ENCODE results near the gene PIGM.
A peak's percentile ranks its signal among the peaks of the same experiment; 100 is the strongest.

The PIGM gene

DNA sequence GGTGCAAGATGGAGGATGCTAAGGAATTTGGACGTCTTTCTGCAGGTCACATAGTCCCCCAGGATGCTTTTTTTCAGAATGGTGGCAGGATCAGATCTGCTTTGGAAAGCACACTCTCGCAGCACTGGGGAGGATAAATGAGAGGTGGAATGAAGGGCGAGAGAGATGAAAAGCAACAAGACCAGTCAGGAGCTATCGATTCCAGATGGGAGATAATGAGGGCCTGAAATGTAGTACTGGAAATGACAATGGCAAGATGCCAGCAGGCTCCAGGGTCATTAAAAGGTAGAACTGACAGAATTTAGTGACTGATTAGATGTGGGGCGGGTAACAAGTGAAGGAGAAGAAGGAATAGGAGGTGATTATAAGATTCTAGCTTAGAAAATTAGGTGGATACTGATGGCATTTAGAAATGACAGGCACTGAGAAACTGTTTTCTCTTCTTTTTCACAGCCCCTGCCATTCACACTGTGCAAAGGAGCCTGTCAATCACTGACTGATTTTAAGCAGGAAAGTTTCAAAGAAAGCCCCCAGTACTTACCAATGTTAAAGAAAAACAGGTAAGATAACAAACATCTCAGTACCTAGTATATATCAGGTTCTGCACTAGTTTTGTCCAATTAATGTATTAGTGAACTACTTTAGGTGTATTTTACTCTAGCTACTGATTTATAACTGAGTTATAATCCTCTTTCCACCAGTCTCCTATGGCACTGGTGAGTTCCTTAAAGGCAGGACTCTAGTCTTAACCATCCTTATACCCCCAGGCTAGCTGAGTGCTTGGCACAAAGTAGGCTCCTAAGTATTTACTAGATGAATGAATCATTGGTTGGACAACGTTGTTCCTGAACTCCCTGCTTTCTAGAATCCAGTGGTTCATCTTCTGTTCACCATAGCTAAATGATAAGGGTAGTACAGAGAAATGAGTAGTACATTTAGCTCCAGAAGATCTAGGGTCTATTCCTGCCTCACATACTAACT is 9.2 kb downstream of the PIGM start:
- no peak for DNase-seq (ENCODE audit: low read depth)

- DNase-seq (ENCODE audit: low read depth), result no peak
These were observed 10.3 kb downstream of the PIGM start for GRCh38 chr1:160021376-160022074.

DNA sequence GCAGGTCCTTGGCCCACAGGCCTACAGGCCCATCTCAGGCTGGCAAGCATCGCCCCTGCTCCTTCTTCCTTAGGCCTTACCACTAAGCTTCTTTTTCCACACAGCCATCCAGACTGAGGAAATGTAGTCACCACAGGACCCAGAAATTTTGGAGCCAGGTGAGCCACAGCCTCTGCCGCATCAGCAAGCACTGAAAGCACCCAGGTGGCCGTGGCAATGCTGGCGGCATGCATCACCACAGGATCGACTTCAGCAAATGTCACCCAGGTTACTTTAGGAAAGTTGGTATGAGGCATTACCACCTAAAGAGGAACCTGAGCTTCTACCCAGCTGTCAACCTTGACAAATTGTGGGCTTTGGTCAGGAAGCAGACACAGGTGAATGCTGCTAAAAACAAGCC is 11.6 kb downstream of the PIGM start:
- DNase-seq (ENCODE audit: low read depth), result no peak

GRCh38 chr1:160018900-160019299 is 12.9 kb downstream of the PIGM start:
- no peak for DNase-seq (ENCODE audit: low read depth)

DNA sequence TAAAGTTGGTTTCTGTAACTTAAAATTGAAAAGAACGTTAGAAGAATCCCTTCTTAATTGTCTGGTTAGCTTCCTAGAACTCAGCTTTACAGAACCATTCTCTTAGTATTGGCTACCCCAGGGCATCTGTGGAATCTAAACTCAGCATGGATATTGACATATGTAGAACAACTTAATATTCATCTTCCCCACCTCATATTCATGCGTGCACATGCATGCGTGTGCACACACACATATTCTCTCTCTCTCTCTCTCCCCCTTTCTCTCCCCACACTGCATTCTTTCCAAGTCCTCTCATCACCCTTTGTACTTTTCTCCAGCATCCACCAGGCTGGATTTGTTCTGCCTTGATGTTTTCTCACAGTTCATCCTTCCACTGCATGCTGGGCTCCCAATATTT is 13.4 kb downstream of the PIGM start:
- no peak for DNase-seq (ENCODE audit: low read depth)

DNA sequence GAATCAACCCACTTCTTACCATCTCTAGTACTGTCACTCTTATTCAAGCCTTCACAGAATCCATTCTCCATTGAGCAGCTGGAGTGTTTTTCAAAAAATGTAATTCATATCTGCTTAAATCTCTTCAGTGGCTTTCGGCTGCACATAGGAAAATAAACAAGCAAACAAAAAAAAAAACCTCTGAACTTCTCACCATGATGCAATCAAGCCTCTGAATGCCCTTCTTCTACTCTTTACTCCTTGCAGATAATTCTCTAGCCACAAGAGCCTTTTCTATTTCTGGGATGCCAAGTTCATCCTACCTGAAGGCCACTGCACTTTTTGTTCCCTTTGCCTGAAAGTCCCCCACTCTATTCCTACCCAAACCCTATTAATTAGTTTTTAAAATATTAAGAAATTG is 14.2 kb downstream of the PIGM start:
- DNase-seq (ENCODE audit: low read depth), result no peak

- DNase-seq (ENCODE audit: low read depth), result no peak
These were observed 20.0 kb downstream of the PIGM start for GRCh38 chr1:160011781-160012180.

DNA sequence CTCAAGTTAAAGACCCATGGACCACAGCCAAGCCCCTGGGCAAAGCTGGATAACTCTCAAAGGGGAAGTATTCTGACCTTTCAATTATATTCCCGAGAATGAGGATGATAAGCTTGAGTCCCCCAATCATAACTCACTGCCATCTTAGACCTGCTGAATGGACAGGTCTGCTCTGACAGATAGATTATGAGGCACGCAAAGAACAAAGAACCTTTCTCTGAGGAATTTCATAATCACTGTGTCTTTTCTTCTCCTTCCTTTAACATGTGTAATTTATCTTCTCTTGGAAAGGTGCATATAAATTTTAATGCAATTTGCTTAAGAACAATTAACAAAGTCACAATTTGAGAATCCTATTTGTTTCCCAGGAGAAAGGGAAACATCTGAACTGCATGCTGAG is 22.0 kb downstream of the PIGM start:
- DNase-seq (ENCODE audit: low read depth), result no peak

DNA sequence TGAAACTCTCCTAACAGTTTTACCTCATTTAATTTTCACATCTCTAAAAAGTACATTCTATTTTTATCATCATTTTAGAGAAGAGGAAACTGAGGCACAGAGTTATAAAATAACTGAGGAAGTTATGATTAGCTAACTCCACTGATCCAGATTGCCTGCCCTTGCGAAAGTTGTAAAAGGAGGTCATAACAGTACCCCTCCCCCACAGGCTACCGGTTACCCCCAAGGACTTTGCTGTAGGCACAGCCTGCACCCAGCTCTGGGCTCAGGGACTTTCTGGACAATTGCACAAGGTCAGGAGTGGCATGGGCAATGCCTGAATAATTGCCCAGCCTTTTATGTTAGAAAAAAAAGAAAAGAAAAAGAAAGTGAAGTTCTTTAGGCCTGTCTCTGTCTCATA is 22.7 kb downstream of the PIGM start:
- DNase-seq (ENCODE audit: low read depth), result no peak

DNA sequence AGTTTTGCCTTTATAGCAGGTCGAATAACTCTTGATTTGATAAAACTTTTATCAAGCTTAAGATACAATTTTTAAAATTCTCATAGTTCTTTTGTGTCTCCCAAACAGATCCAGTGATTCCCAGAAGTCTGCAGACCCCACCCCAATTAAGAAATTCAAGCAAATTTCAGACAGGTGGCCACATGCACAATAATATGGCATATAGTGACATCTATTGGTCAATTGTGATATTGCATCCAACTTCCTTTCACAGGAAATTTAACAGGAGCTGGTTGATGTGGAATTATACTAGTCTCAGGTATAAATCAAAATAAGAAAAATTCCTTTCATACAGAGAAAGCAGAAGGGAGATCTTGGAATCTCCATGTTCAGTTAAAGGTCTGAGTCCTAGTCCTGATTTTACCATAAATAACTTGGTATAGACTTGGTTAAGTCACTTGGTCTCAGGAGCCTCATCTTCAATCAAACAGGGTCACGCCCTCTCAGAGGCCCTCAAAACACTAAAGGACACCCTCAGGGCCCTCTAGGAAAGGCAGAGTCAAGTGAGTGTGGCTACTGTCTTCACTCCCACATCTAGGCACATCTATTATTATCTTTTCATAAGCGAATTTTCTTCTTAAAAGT is 24.1 kb downstream of the PIGM start:
- no peak for DNase-seq (ENCODE audit: low read depth)

- no peak for DNase-seq (ENCODE audit: low read depth)
These were observed 25.4 kb downstream of the PIGM start for GRCh38 chr1:160006312-160006940.

DNA sequence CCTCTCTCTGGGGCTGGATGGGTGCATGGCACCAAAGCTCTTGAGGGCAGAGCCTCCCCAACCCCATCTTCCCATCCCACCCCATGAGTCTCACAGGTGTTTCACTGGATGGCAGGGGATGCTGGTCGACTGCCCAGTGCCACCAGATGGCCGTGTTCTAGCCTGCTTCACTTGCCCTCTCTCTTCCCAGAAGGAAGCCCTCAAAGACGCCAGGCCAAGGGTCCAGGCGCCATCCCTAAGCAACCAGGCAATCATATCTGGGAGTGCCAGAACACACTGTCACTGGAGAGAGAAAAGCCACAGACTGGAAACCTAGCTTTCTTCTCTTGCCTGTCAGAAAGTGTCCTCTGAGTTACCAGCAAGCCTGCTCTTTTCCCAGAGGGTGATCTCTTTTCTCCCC is 26.7 kb downstream of the PIGM start:
- no peak for DNase-seq (ENCODE audit: low read depth)

- DNase-seq (ENCODE audit: low read depth), result no peak
These were observed 27.4 kb downstream of the PIGM start for GRCh38 chr1:160004425-160004824.

DNA sequence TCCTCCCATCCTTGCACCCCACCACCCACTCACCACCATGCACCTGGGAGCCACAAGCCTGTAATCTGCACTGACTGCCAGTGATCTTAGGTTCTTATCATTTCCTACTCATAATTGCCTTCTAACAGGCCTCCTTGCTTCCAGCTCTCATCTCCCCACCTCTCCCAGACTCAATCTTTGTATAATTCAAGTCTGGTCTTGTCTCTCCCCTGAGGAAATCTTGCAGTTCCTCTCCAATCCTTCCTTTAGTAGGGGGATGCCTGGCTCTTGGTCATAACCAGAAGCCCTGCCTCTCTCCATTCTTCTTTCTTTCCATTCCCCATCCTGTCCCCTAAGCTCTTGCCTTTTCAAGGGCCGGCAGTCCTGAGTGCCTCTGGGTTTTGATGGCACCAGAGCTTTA is 27.8 kb downstream of the PIGM start:
- no peak for DNase-seq (ENCODE audit: low read depth)

DNA sequence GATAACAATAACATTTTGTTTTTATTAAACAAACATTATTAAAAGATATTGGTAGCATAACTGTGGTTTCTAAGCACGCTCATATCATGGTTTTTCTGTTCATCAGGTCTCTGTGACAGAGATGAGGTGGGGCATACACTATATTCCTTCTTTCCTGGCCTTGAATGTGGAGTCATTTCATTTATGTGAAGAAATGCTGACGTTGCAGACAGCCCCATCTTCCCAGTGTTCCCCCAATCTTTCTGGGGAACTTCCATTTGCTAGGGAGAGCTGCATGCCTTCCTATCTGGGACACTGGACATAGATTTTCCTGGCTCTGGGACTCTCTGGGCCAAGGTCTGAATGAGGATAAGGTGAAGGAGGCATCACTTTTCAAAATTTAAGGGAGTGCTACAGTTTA is 30.4 kb downstream of the PIGM start:
- no peak for DNase-seq (ENCODE audit: low read depth)

- DNase-seq (ENCODE audit: low read depth), result no peak
These were observed 32.6 kb downstream of the PIGM start for GRCh38 chr1:159999204-159999603.

DNA sequence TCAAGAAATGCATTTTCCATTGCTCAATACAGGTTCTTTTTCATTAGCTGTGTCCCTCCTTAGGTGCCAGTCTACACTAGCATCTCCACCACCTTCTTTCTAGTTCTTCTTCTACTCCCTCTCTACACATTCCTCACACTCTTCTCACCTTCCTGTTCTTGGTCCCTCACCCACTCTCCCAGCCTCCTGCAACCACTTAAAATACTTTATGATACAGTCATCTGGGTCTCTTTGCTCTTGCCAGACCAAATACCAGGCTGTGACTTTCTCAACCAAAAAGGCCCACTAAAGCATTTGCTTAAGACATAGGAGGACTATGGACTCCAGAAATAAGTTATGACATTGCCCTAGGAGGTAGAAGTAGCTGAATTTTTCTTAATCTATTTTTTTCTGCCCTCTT is 35.1 kb downstream of the PIGM start:
- peak; percentile 44 for DNase-seq (ENCODE audit: low read depth)

- DNase-seq (ENCODE audit: low read depth), result no peak
These were observed 36.9 kb downstream of the PIGM start for GRCh38 chr1:159994896-159995295.

DNA sequence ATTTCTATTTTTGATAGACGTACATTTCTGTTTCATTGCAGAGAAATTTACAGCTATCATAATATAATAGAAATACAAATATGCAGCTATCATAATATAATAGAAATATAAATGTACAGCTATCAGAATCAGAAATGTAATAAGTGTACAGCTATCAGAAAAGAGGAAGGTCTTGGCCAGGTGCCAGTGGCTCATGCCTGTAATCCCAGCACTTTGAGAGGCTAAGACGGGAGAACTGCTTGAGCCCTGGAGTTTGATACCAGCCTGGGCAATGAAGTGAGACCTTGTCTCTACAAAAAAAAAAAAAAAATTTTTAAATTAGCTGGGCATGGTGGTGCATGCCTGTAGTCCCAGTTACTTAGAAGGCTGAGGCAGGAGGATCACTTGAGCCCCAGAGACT is 37.9 kb downstream of the PIGM start:
- DNase-seq (ENCODE audit: low read depth), result no peak

DNA sequence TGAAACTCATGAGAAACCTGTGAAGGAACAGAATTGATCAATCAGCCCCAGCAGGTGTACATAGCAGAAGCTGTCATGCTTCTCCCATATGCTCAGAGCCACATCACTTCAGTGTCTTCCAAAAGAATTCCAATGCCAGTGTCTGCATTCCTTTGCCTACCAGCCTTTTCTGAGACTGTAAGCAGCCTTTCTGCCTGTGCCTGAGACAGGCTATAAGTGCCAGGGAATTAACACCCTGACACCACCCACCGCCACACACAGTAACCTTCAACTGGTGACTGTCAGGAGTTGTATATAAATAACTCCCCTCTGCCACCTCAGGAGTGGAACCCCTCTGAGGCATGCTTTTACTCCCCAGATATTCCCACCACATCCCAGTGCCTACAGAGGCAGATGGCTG is 39.6 kb downstream of the PIGM start:
- DNase-seq (ENCODE audit: low read depth), result no peak

DNA sequence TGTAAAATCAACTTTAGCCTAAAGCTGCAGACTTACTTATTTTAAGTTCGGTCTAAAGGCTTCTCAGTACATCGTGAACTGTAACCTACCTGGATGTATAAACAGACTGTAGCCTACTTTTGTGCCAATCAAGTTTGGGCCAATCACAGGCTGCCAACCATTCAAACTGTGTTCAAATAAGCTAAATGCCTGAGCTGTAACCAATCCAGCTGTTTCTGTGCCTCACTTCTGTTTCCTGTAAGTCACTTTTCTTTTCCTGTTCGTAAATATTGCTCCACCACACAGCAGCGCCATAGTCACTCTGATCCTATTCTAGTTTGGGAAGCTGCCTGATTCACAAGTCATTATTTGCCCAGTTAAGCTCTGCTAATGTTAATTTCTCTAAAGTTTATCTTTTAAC is 40.3 kb downstream of the PIGM start:
- no peak for DNase-seq (ENCODE audit: low read depth)

GRCh38 chr1:159990005-159990404 is 41.8 kb downstream of the PIGM start:
- DNase-seq (ENCODE audit: low read depth), result no peak

DNA sequence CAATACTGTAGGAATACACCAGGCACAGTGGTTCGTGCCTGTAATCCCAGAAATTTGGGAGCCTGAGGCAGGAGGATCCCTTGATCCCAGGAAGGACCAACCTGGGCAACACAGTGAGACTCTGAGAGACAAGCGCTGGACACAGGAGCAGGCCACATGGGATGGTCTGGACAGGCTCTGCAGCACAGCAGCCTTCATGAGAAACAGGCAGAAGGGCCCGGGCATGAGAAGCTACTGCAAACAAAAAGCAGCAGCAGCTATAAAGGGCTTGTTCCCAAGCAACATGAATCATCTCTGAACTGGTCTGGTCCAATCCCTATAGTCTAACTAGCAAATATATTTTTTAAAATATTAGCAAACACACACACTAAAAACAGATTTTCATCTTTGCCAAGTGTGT is 42.2 kb downstream of the PIGM start:
- DNase-seq (ENCODE audit: low read depth), result no peak
